HFF-Myc (cell line): Measurements from ENCODE around the gene TENT4A.

Experiments used
- DNase-seq: peaks from one replicate; pipeline ENCODE4 v3.0.0-alpha.2; 2011; ENCODE audit warnings: low read depth; ENCODE audit errors: extremely low read depth
- H3K4me3 ChIP-seq: replicated peaks from 2 replicates; pipeline ENCODE4 v1.5.1; 2011; ENCODE audit warnings: low read depth, mild to moderate bottlenecking, control low read depth, low read length
- TF ChIP-seq, protein P1 (sequence below): IDR thresholded peaks from 2 replicates; pipeline ENCODE4 v1.5.1; 2012; ENCODE audit warnings: mild to moderate bottlenecking, low read depth, low read length, control low read depth; ENCODE audit errors: missing control alignments

The TENT4A gene

GRCh38 chr5:6723816-6724300, 10.6 kb downstream of the TENT4A start:
- no peak for DNase-seq
- TF ChIP-seq, protein P1, sequence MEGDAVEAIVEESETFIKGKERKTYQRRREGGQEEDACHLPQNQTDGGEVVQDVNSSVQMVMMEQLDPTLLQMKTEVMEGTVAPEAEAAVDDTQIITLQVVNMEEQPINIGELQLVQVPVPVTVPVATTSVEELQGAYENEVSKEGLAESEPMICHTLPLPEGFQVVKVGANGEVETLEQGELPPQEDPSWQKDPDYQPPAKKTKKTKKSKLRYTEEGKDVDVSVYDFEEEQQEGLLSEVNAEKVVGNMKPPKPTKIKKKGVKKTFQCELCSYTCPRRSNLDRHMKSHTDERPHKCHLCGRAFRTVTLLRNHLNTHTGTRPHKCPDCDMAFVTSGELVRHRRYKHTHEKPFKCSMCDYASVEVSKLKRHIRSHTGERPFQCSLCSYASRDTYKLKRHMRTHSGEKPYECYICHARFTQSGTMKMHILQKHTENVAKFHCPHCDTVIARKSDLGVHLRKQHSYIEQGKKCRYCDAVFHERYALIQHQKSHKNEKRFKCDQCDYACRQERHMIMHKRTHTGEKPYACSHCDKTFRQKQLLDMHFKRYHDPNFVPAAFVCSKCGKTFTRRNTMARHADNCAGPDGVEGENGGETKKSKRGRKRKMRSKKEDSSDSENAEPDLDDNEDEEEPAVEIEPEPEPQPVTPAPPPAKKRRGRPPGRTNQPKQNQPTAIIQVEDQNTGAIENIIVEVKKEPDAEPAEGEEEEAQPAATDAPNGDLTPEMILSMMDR, result no peak
- H3K4me3 ChIP-seq, result no peak overlapping the region

DNA sequence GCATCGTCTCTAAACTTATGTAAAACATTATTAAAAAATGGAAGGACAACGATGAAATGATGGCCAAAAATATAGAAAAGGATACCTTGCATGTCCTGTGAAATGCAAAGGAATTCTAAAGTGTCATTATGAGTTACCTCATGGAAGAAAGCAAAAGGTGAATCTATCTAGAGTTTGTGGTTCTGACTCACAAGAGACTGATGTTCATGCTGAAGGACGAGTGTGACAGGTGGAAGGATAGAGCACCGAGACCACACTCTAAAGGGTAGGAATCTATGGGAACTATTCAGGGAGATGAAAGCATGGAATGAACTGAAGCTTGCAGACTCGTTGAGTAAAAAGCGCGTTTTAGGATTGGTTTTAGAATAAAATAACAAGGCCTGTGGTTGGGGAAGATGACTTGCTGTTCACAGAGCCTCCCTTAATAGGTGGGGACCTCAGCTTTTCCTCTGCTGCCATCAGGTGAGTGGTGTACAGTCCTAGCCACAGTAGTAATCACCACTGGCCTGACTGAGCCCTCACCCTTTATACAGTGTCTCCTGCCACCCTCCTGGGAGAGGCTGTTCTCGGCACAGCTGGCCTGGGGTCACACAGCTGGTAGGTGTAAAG, 11.2 kb downstream of the TENT4A start:
- TF ChIP-seq, protein P1, result no peak
- no peak overlapping the region for H3K4me3 ChIP-seq
- DNase-seq, result no peak

DNA sequence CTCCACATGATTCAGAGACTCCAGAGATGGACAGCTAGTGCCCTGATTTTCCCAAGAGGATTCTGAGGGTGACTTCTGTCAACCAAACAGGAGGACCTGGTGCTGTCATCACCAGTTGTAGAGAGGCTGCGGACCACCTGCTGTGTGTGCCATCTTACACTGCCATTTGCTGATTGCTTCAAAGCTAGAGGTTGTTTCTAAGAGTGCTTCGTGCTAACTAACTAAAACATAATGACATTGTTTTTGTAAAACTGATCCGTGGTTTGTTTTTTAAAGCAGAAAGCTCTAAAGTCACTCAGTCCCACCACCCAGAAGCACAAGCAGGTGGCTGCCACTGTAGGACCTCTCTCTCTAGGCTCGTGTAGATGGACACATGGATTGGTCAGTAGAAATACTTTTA, 12.2 kb downstream of the TENT4A start:
- TF ChIP-seq, protein P1, result no peak
- no peak for DNase-seq
- H3K4me3 ChIP-seq, result no peak overlapping the region

- DNase-seq, result no peak
- TF ChIP-seq, protein P1, result no peak
- no peak overlapping the region for H3K4me3 ChIP-seq
These were observed 12.8 kb downstream of the TENT4A start for GRCh38 chr5:6726006-6726405.

- TF ChIP-seq, protein P1, result no peak
- no peak overlapping the region for H3K4me3 ChIP-seq
- DNase-seq, result no peak
These were observed 14.0 kb downstream of the TENT4A start for GRCh38 chr5:6727231-6727630.

DNA sequence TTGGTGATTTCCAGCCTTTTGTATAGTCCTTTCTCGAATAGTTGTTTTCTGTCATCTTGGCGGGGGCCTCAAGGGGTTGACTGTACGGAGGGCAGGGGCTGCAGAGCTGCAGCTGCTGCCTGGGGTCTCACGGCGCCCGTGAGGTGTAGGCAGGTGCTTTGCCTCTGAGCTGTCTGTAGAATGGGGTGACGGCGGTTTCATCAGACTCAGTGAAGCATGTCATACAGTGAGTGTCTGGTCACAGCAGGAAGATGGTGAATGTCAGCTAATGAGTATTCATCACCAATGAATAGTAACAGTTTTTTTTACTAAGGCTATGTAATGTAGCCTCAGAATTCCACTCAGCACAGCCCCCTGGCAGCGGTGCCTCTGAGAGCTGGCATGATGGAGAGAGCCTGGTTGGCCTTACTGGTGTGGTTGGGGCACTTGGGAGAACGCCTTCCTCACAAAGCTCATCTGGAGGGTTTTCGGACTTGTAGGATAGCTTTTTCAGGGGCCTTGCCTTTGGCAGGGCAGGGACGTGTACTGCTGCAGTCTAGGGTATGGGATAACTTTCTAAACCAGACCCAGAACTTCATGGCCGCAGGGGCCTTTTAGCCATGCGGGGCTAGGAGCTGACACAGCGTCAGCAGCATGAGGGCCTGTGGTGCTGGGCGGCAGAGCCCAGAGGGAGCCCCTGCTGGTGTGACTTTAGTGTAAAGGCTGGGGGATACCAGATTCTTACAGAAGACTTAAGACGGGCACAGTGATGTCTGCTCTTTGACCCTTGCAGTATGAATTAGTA, 15.0 kb downstream of the TENT4A start:
- H3K4me3 ChIP-seq, result no peak overlapping the region
- TF ChIP-seq, protein P1, result no peak
- DNase-seq, result no peak
